ENCODE data around the gene ISL2. TPM values are rescaled to one million over a fixed set of nuclear protein-coding genes. Genes with fewer than 3 reads are reported as not detected.

ISL2 gene
- total and polyA plus RNA-seq, 2 of the 4 experiments (the other 2 are of a cell fraction): 1.3 to 3.6 TPM

DNA sequence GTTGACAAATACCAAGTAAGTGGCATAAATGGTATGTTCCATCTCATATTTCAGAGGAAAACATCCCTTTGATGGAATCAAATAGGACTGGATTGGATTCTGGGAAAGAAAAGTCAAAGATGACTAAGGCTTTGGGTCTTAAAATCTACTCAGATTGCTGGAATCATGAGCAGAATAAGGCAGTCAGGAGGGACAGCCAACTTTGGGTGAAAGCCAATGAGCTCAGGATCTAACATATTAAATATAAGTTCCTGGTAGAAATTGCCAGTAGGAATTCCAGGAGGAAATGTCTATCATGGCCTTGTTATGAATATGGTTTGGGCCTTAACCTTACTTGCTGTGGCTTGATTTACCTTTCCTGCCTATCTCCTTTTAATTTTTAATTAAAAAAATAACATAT is 55.3 kb downstream of the ISL2 start:
- no peaks in the 10 kb centered on the region for H3K27me3 ChIP-seq (ENCODE audit: control insufficient read depth, insufficient read depth, low read length)
- in situ Hi-C loops (cut with MboI; ENCODE audit: low sequenced_read_pairs): no loop called here
- no peak overlapping the region for H3K23ac ChIP-seq (ENCODE audit: low read depth, low read length)
- no peak overlapping the region for H2BK5ac ChIP-seq (ENCODE audit: low read depth, low read length, poor library complexity, severe bottlenecking)
- no peak overlapping the region for H4K5ac ChIP-seq (ENCODE audit: low read depth, low read length)
- no peak overlapping the region for H2BK20ac ChIP-seq (ENCODE audit: low read depth, low read length)
- H2AFZ ChIP-seq (replicated peaks; ENCODE audit: low read length, poor library complexity): no peak overlapping the region
- H3K4ac ChIP-seq (ENCODE audit: low read depth, low read length): no peak overlapping the region
- intact Hi-C loops (cut with micrococcal nuclease): no loop called here
- H3K4me1 ChIP-seq (ENCODE audit: control insufficient read depth, insufficient read depth, low read length): no peaks in the 10 kb centered on the region; the same call in 1 of the 2 replicates
- dilution Hi-C loops (cut with HindIII; ENCODE audit: low sequenced_read_pairs, unreplicated experiment): no loop called here
- H3K4me3 ChIP-seq (ENCODE audit: insufficient read depth, low read depth, low read length): no peak overlapping the region
- no peaks in the 10 kb centered on the region; a peak in 1 of 4 replicates for H3K79me1 ChIP-seq (ENCODE audit: low read depth in 1 of 2, low read length in 2 of 2)
- TF ChIP-seq, protein P1, sequence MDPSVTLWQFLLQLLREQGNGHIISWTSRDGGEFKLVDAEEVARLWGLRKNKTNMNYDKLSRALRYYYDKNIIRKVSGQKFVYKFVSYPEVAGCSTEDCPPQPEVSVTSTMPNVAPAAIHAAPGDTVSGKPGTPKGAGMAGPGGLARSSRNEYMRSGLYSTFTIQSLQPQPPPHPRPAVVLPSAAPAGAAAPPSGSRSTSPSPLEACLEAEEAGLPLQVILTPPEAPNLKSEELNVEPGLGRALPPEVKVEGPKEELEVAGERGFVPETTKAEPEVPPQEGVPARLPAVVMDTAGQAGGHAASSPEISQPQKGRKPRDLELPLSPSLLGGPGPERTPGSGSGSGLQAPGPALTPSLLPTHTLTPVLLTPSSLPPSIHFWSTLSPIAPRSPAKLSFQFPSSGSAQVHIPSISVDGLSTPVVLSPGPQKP (IDR thresholded peaks at IDR 0.05; ENCODE audit: borderline replicate concordance, low read depth, low read length): no peak
- TF ChIP-seq BHLHE40 (IDR thresholded peaks at IDR 0.05; ENCODE audit: low read depth, low read length) (no peak), SMC3 (IDR thresholded peaks at IDR 0.05; ENCODE audit: low read depth, low read length) (no peak), RAD21 (IDR thresholded peaks at IDR 0.05; ENCODE audit: low read length) (no peak), POLR2A (IDR thresholded peaks at IDR 0.05; ENCODE audit: low read depth, low read length) (no peak), MXI1 (IDR thresholded peaks at IDR 0.05; ENCODE audit: borderline replicate concordance, low read depth, low read length) (no peak), NFE2L2 (IDR thresholded peaks at IDR 0.05; ENCODE audit: low read depth, low read length) (no peak), CEBPB (IDR thresholded peaks at IDR 0.05; ENCODE audit: low read depth, low read length) (no peak), FOS (IDR thresholded peaks at IDR 0.05; ENCODE audit: low read depth, low read length) (no peak), RCOR1 (IDR thresholded peaks at IDR 0.05; ENCODE audit: insufficient replicate concordance, low read length) (no peak), MAFK (IDR thresholded peaks at IDR 0.05; ENCODE audit: low read depth, low read length) (no peak), RFX5 (IDR thresholded peaks at IDR 0.05; ENCODE audit: low read depth, low read length) (no peak), MAZ (IDR thresholded peaks at IDR 0.05; ENCODE audit: borderline replicate concordance, low read depth, low read length) (no peak)
- TF ChIP-seq, protein P2, sequence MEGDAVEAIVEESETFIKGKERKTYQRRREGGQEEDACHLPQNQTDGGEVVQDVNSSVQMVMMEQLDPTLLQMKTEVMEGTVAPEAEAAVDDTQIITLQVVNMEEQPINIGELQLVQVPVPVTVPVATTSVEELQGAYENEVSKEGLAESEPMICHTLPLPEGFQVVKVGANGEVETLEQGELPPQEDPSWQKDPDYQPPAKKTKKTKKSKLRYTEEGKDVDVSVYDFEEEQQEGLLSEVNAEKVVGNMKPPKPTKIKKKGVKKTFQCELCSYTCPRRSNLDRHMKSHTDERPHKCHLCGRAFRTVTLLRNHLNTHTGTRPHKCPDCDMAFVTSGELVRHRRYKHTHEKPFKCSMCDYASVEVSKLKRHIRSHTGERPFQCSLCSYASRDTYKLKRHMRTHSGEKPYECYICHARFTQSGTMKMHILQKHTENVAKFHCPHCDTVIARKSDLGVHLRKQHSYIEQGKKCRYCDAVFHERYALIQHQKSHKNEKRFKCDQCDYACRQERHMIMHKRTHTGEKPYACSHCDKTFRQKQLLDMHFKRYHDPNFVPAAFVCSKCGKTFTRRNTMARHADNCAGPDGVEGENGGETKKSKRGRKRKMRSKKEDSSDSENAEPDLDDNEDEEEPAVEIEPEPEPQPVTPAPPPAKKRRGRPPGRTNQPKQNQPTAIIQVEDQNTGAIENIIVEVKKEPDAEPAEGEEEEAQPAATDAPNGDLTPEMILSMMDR (conservative IDR thresholded peaks at IDR 0.05; ENCODE audit: low read depth, low read length): no peak
- no peak overlapping the region for H3K27ac ChIP-seq (ENCODE audit: insufficient read depth, low read length)
- no peak overlapping the region for H3K56ac ChIP-seq (ENCODE audit: extremely low read depth, insufficient read depth, low read length)
- H3K9me3 ChIP-seq (ENCODE audit: control insufficient read depth, insufficient read depth, low read length): no peaks in the 10 kb centered on the region
- H2AK9ac ChIP-seq (replicated peaks; ENCODE audit: low read depth, low read length, poor library complexity): no peak overlapping the region
- DNase-seq: peak; percentile 32
- no peak overlapping the region for H3K4me2 ChIP-seq (ENCODE audit: low read depth, low read length)
- H3K9ac ChIP-seq (ENCODE audit: low read depth, low read length): no peak overlapping the region
- H3K14ac ChIP-seq (replicated peaks; ENCODE audit: low read depth, low read length): no peak overlapping the region
- H4K91ac ChIP-seq (ENCODE audit: insufficient read depth, low read depth, low read length): no peak overlapping the region
- H2BK15ac ChIP-seq (ENCODE audit: low read depth, low read length): no peak overlapping the region
- POLR2A ChIA-PET (ENCODE audit: unreplicated experiment): no interaction called here
- no TSS peak for BruUV-seq (replicated peaks)
- H4K20me1 ChIP-seq (ENCODE audit: insufficient read depth, low read length): no peaks in the 10 kb centered on the region
- H3K9me1 ChIP-seq (ENCODE audit: insufficient read depth, low read length): peaks cover 6% of the 10 kb centered on the region; the same call in 1 of the 2 replicates
- no peak overlapping the region for H4K8ac ChIP-seq (ENCODE audit: low read depth in 2 of 2, low read length in 2 of 2)
- H3K36me3 ChIP-seq (ENCODE audit: control insufficient read depth, insufficient read depth, low read length): no peaks in the 10 kb centered on the region
- H2AK5ac ChIP-seq (ENCODE audit: low read depth, low read length): no peak overlapping the region
- CTCF ChIA-PET: interaction anchor here (0.6 kb wide), 1 partner anchor 20 kb away, joined by 3 read pairs; no protein-coding TSS in a partner anchor
- ATAC-seq (ENCODE audit: low read depth): no peak
- no peak overlapping the region for H3K18ac ChIP-seq (ENCODE audit: low read depth, low read length)
- no peak overlapping the region for H2BK120ac ChIP-seq (ENCODE audit: low read depth, low read length)
